GM12878 (cell line): Measurements from ENCODE around the gene COL24A1. TPM values are rescaled to one million over a fixed set of nuclear protein-coding genes. Genes with fewer than 3 reads are reported as not detected.

ENCODE experiments used
- ATAC-seq: fragments of 200-7000 bp; cut with Tn5 transposase; 3 replicates; pipeline ENCODE4 v1.9.1; 2020; ENCODE audit warnings: mild to moderate bottlenecking, moderate library complexity
- BruUV-seq: library from RNA; stranded (reverse); fragments of 400-500 nt; replicated peaks from 2 replicates; lab custom pipeline; 2021; lab: Mats Ljungman, UMichigan
- CTCF ChIA-PET: fragments of 300-600 bp; sonication (Branson Sonifier 250); formaldehyde crosslinking; extraction: SDS; loops from one replicate; lab custom pipeline; 2021; ENCODE audit warnings: inconsistent platforms; lab: Yijun Ruan, JAX
- POLR2A ChIA-PET: fragments of 350-600 bp; formaldehyde crosslinking; extraction: SDS; loops from one replicate; lab custom pipeline; 2021; ENCODE audit warnings: inconsistent platforms; lab: Charles Lee
- RAD21 ChIA-PET: fragments of 300-600 bp; sonication (Branson Sonifier 250); formaldehyde crosslinking; loops from one replicate; lab custom pipeline; 2023; ENCODE audit warnings: antibody characterized with exemption; ENCODE audit not compliant: unreplicated experiment; lab: Charles Lee
- SMC1A ChIA-PET: fragments of 300-600 bp; sonication (Branson Sonifier 250); formaldehyde crosslinking; loops from one replicate; lab custom pipeline; 2023; ENCODE audit not compliant: unreplicated experiment, uncharacterized antibody; lab: Charles Lee
- DNase-seq: peaks from one replicate; pipeline ENCODE4 v3.0.0-alpha.2; 2011; ENCODE audit warnings: low read depth, low spot score
- FAIRE-seq: peaks from 3 replicates; lab custom pipeline; 2011; peaks lifted over from hg19 to GRCh38; lab: Jason Lieb, UNC
- H2AFZ ChIP-seq: 2 replicates; pipeline ENCODE4 v1.6.0; 2011; ENCODE audit warnings: low read depth, low read length, control low read depth; ENCODE audit not compliant: control insufficient read depth
- H3K27ac ChIP-seq: 2 replicates; pipeline ENCODE4 v1.5.1; 2011; ENCODE audit warnings: control low read depth; ENCODE audit not compliant: control insufficient read depth, insufficient read depth
- H3K27me3 ChIP-seq, 2 experiments: replicated peaks in 1 of 2; 2 replicates each; pipeline versions ENCODE4 v1.6.0 to v1.6.1; 2011; ENCODE audit warnings: low read length in 1 of 2; ENCODE audit not compliant: control insufficient read depth in 2 of 2, insufficient read depth in 2 of 2
- H3K36me3 ChIP-seq, 2 experiments: 2 replicates each; pipeline ENCODE4 v1.5.1; 2011; ENCODE audit warnings: low read length in 1 of 2; ENCODE audit not compliant: control insufficient read depth in 2 of 2, insufficient read depth in 2 of 2
- H3K4me1 ChIP-seq: 2 replicates; pipeline ENCODE4 v1.6.1; 2011; ENCODE audit warnings: mild to moderate bottlenecking, low read length, moderate library complexity, mixed read lengths; ENCODE audit not compliant: control insufficient read depth, insufficient read depth
- H3K4me2 ChIP-seq: 2 replicates; pipeline ENCODE4 v1.6.0; 2011; ENCODE audit warnings: control low read depth; ENCODE audit not compliant: control insufficient read depth, insufficient read depth
- H3K4me3 ChIP-seq: fragments of 200-600 bp; sonication (generic); 2 replicates; pipeline ENCODE4 v1.5.1; 2016
- H3K79me2 ChIP-seq: 2 replicates; pipeline ENCODE4 v1.6.0; 2011; ENCODE audit warnings: low read length; ENCODE audit not compliant: control insufficient read depth, insufficient read depth
- H3K9ac ChIP-seq: 2 replicates; pipeline ENCODE4 v1.8.0; 2011; ENCODE audit warnings: low read length, control low read depth, mixed read lengths; ENCODE audit not compliant: control insufficient read depth, insufficient read depth
- H3K9me3 ChIP-seq: replicated peaks from 3 replicates; pipeline ENCODE4 v1.5.1; 2011; ENCODE audit warnings: mild to moderate bottlenecking, low read length; ENCODE audit not compliant: control insufficient read depth, insufficient read depth
- H4K20me1 ChIP-seq: 2 replicates; pipeline ENCODE4 v1.6.0; 2011; ENCODE audit not compliant: control insufficient read depth, insufficient read depth
- CHD2 ChIP-seq: IDR thresholded peaks from 2 replicates; pipeline ENCODE4 v1.6.1; 2011; ENCODE audit warnings: low read depth, low read length, improper control_type of control experiment, borderline replicate concordance
- CHD4 ChIP-seq: fragments of 200-600 bp; sonication (generic); IDR thresholded peaks from 2 replicates; pipeline ENCODE4 v1.6.1; 2016; ENCODE audit warnings: mild to moderate bottlenecking
- CREM ChIP-seq: IDR thresholded peaks from 2 replicates; pipeline ENCODE4 v1.6.1; 2014; ENCODE audit warnings: antibody characterized with exemption, low read depth
- CTCF ChIP-seq, 3 experiments: IDR thresholded peaks in 2 of 3; conservative IDR thresholded peaks in 1 of 3; 2 replicates each; pipeline ENCODE4 v1.5.1; 2011; ENCODE audit warnings: low read depth in 3 of 3, low read length in 3 of 3, mild to moderate bottlenecking in 3 of 3, control low read depth in 2 of 3, moderate library complexity in 2 of 3, inconsistent platforms in 1 of 3, mixed read lengths in 1 of 3; ENCODE audit not compliant: control insufficient read depth in 2 of 3, insufficient read depth in 1 of 3; ENCODE audit errors: extremely low read depth in 1 of 3
- ETV6 ChIP-seq, 2 experiments: fragments of 450-650 bp in 1 of 2; IDR thresholded peaks in 1 of 2; conservative IDR thresholded peaks in 1 of 2; 2 replicates each; pipeline ENCODE4 v1.6.1; 2014; ENCODE audit warnings: antibody characterized with exemption in 1 of 2, borderline replicate concordance in 1 of 2, low read depth in 1 of 2, mild to moderate bottlenecking in 1 of 2, moderate library complexity in 1 of 2
- IRF4 ChIP-seq: IDR thresholded peaks from 2 replicates; pipeline ENCODE4 v1.6.1; 2011; ENCODE audit warnings: low read depth, low read length
- IRF5 ChIP-seq: fragments of 450-650 bp; IDR thresholded peaks from 2 replicates; pipeline ENCODE4 v1.6.1; 2017; ENCODE audit warnings: borderline replicate concordance
- NBN ChIP-seq: fragments of 450-650 bp; IDR thresholded peaks from 2 replicates; pipeline ENCODE4 v1.6.1; 2016
- PAX5 ChIP-seq: IDR thresholded peaks from 2 replicates; pipeline ENCODE4 v1.6.1; 2011; ENCODE audit warnings: low read depth, low read length, borderline replicate concordance
- PAX8 ChIP-seq: fragments of 450-650 bp; IDR thresholded peaks from 2 replicates; pipeline ENCODE4 v1.6.1; 2017; ENCODE audit warnings: mild to moderate bottlenecking, moderate library complexity
- RAD21 ChIP-seq: IDR thresholded peaks from 2 replicates; pipeline ENCODE4 v1.6.1; 2011; ENCODE audit warnings: mild to moderate bottlenecking, low read depth, low read length, moderate library complexity; ENCODE audit not compliant: insufficient read depth
- RB1 ChIP-seq: fragments of 450-650 bp; formaldehyde crosslinking; IDR thresholded peaks from 2 replicates; pipeline ENCODE4 v1.6.1; 2017; ENCODE audit warnings: mild to moderate bottlenecking, borderline replicate concordance
- RELB ChIP-seq: fragments of 450-650 bp; IDR thresholded peaks from 2 replicates; pipeline ENCODE4 v1.6.1; 2017; ENCODE audit warnings: low read depth, mild to moderate bottlenecking, moderate library complexity
- RFX5 ChIP-seq: IDR thresholded peaks from 2 replicates; pipeline ENCODE4 v1.6.1; 2011; ENCODE audit warnings: low read depth, low read length, improper control_type of control experiment
- SMARCA5 ChIP-seq: fragments of 450-650 bp; IDR thresholded peaks from 2 replicates; pipeline ENCODE4 v1.6.1; 2017; ENCODE audit warnings: mild to moderate bottlenecking
- SREBF2 ChIP-seq: IDR thresholded peaks from 2 replicates; pipeline ENCODE4 v1.6.1; 2012; ENCODE audit warnings: mild to moderate bottlenecking, low read length
- SRF ChIP-seq, 2 experiments: IDR thresholded peaks; 2 replicates each; pipeline ENCODE4 v1.6.1; 2011; ENCODE audit warnings: low read depth in 2 of 2, low read length in 2 of 2, mild to moderate bottlenecking in 1 of 2, moderate library complexity in 1 of 2
- TAF1 ChIP-seq: IDR thresholded peaks from 2 replicates; pipeline ENCODE4 v1.6.1; 2011; ENCODE audit warnings: mild to moderate bottlenecking, low read depth, low read length, borderline replicate concordance
- YBX1 ChIP-seq: fragments of 450-650 bp; IDR thresholded peaks from 2 replicates; pipeline ENCODE4 v1.6.1; 2016; ENCODE audit warnings: antibody characterized with exemption
- ZNF384 ChIP-seq: IDR thresholded peaks from 2 replicates; pipeline ENCODE4 v1.6.1; 2012; ENCODE audit warnings: low read depth, mild to moderate bottlenecking, low read length, improper control_type of control experiment, borderline replicate concordance
- WGBS: methylation state at CpG from one replicate; pipeline ENCODE4 v1.1.6; 2016; ENCODE audit warnings: low lambda C conversion rate; ENCODE audit not compliant: insufficient replicate concordance, insufficient coverage; ENCODE audit errors: missing lambda C conversion rate; 5-methylcytosine and 5-hydroxymethylcytosine counted together
- in situ Hi-C: fragments of 300-500 bp; cut with MboI; formaldehyde crosslinking; loops from 9 replicates; pipeline ENCODE4 v1.14.3; 2018; ENCODE audit warnings: mixed read lengths
- intact Hi-C: fragments of 100-400 bp; cut with micrococcal nuclease; formaldehyde crosslinking; loops from one replicate; pipeline ENCODE4 v1.14.2; 2022; ENCODE audit not compliant: unreplicated experiment
- polyA plus RNA-seq, 11 experiments: library from polyadenylated mRNA; depleted of rRNA in 4 of 11; unstranded in 6 of 11; stranded (reverse) in 5 of 11; fragments of >200 nt; fragmentation: Nextera tagmentation in 4 of 11; fragmentation: Illumina TruSeq in 1 of 11; extraction: Ambion mirVana in 4 of 11; extraction: Trizol in 1 of 11; gene quantifications; 1 replicate in 1 of 11; 2 replicates in 10 of 11; pipeline versions ENCODE4 v1.2.1 to v1.2.3, GENCODE V29; 2011 to 2016; ENCODE audit warnings: inconsistent platforms in 2 of 11, missing spikeins in 2 of 11, low read depth in 1 of 11
- total RNA-seq, 4 experiments: library from RNA; depleted of rRNA in 3 of 4; stranded (reverse); fragments of >200 nt in 3 of 4; fragmentation: Illumina TruSeq in 1 of 4; extraction: Trizol in 1 of 4; gene quantifications; 2 replicates each; pipeline versions ENCODE4 v1.2.1 to v1.2.3, GENCODE V29; 2013 to 2021

COL24A1 gene
- total and polyA plus RNA-seq, 10 of the 15 experiments (the other 5 are each of a cell fraction or from before 2014, with no cell fraction given): 0.19 to 4.1 (median 2.0) TPM

DNA sequence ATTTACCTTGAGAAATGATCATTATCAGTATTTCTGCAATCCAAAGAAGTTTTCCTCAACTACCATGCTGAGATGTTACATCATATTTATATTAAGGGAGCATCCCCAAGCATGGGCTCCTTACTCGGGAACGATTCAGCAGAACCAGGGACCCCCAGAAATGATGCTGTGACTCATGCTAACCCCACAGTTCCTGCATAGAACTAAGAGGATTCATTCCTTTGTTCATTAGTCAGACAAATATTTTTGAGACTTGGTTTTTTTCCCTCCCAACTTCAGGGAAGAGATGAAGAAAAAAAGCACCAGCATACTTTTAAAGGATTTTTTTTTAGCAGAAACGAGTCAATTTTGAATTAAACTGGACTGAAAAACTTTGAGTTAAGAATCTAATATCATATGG lies 49.2 kb upstream of the COL24A1 start (continued):
- no peak for TF ChIP-seq CTCF (IDR thresholded peaks at IDR 0.05 in 2 of 3, conservative IDR thresholded peaks at IDR 0.05 in 1 of 3; ENCODE audit: control insufficient read depth in 2 of 3, extremely low read depth in 1 of 3, insufficient read depth in 1 of 3, low read depth in 3 of 3, low read length in 3 of 3)
- TF ChIP-seq RAD21: no peak
- TF ChIP-seq PAX8: no peak
- TF ChIP-seq RB1: no peak
- TF ChIP-seq IRF4: no peak
- no peak for TF ChIP-seq CHD2
- TF ChIP-seq ETV6 (conservative IDR thresholded peaks at IDR 0.05 in 1 of 2, IDR thresholded peaks at IDR 0.05 in 1 of 2; ENCODE audit: borderline replicate concordance in 1 of 2, low read depth in 1 of 2): no peak
- no peak for TF ChIP-seq ZNF384
- TF ChIP-seq, all 136 proteins: peak for 0

DNA sequence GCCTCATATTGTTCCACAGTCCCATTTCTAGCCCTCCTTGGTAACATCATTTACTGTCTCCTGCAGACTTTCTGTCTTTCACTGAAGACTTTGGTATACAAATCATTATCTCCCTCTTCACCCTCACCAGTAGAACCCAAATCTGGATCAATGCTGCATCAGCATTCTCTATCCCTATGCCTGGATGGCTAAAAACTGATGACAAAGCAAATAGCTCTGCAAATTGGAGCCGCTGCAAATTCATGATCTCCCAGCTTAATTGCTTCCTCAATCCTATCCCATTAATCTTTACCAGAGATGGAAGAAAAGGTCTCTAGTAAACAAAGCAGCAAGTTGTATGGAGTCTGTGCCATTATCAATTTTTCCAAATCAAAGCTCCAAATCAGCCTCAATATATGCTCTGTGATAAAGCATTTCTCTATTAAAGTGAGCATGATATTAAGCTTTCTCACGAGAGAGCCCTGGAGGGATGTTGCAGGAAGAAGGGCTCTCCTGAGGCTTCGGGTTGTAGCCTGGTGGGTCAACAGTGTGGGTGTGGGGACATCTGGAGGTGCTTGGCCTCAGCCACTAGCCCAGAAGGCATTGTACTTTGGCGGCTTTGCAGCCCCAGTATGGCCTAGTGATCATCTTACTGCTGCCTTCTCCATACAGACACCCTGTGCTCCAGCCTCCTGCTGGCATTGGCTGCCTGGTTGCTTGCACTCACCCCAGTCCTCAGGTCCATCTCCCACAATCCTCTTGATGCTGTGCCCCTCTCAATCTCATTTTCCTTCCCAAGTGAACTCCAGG lies 46.2 kb upstream of the COL24A1 start:
- Histone ChIP-seq H3K9ac (no peak overlapping the region), H3K4me3 (no peak overlapping the region), H3K4me1 (no peaks in the 10 kb centered on the region), H3K36me3 (no peaks in the 10 kb centered on the region), H3K4me2 (no peak overlapping the region), H3K9me3 (no peaks in the 10 kb centered on the region), H4K20me1 (no peaks in the 10 kb centered on the region), H3K27ac (no peak overlapping the region), H2AFZ (no peak overlapping the region), H3K27me3 (no peaks in the 10 kb centered on the region), H3K79me2 (no peaks in the 10 kb centered on the region)
- CTCF ChIA-PET: no interaction called here
- intact Hi-C loops (no loop called here), in situ Hi-C loops (no loop called here)
- FAIRE-seq: no peak
- SMC1A ChIA-PET: no interaction called here
- no peak for DNase-seq
- no peak for ATAC-seq
- WGBS: 17% methylated on average over 4 of the region's 4 CpGs
- no TSS peak for BruUV-seq
- RAD21 ChIA-PET: no interaction called here
- POLR2A ChIA-PET: no interaction called here
- TF ChIP-seq RELB (no peak), SMARCA5 (no peak), SREBF2 (no peak), YBX1 (no peak), RFX5 (no peak), IRF5 (no peak), SRF (IDR thresholded peaks at IDR 0.05; ENCODE audit: low read depth in 2 of 2, low read length in 2 of 2) (no peak), PAX5 (no peak), CHD4 (no peak), TAF1 (no peak), NBN (no peak), CREM (no peak), ZNF384 (no peak)
